Measurements from ENCODE around the gene ZNF526.

ZNF526 gene

DNA sequence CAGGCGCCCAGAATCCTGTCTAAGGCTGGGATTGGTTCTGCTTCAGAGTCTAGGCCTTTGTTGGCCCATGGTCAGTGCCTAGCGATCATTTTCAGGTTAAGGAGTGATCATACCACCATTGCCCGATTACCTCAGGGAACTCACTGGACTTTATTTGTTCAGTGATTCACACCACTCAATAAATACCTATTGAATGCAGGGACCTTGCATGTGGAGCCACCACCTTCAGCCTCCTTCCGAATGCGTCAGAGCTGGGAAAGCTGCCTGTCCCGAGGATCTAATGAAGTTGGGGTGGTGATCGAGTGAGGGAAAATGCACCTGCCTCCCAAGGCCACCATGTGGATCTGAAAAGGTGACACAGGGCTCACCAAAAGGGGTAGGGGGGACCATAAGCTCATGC, 47.9 kb upstream of the ZNF526 start:
- TF ChIP-seq ZNF70 (CRISPR knock-in tag; IDR thresholded peaks at IDR 0.05) (no peak), ZNF8 (CRISPR knock-in tag; IDR thresholded peaks at IDR 0.05) (no peak), ZNF565 (CRISPR knock-in tag; conservative IDR thresholded peaks at IDR 0.05; ENCODE audit: low read depth) (no peak)
- TF ChIP-seq, protein P1, sequence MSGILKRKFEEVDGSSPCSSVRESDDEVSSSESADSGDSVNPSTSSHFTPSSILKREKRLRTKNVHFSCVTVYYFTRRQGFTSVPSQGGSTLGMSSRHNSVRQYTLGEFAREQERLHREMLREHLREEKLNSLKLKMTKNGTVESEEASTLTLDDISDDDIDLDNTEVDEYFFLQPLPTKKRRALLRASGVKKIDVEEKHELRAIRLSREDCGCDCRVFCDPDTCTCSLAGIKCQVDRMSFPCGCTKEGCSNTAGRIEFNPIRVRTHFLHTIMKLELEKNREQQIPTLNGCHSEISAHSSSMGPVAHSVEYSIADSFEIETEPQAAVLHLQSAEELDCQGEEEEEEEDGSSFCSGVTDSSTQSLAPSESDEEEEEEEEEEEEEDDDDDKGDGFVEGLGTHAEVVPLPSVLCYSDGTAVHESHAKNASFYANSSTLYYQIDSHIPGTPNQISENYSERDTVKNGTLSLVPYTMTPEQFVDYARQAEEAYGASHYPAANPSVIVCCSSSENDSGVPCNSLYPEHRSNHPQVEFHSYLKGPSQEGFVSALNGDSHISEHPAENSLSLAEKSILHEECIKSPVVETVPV (CRISPR knock-in tag; IDR thresholded peaks at IDR 0.05): no peak
- ATAC-seq: no peak

DNA sequence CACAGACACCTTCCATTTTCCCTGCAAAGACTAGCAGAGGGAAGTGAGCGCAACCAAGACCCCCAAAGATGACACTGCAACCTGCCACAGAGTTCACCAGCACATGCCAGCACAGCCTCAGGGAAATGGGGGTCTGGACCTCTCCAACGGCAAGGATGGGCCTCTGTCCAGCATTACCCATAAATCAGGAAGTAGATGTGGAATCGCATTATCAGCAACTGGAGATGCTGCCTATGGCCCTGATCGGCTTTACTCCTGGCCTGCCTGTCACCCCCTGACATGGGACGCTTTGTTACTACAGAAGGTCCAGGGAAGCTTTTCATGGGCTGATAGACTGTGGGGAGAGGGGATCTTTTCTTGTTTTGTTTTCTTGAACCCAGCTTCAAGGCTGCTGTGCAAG, 46.4 kb upstream of the ZNF526 start:
- TF ChIP-seq SNAI2 (CRISPR knock-in tag; IDR thresholded peaks at IDR 0.05): no peak
- no peak for TF ChIP-seq BACH2 (CRISPR knock-in tag; IDR thresholded peaks at IDR 0.05; ENCODE audit: borderline replicate concordance)
- TF ChIP-seq, protein P1 (CRISPR knock-in tag; IDR thresholded peaks at IDR 0.05): no peak
- TF ChIP-seq PATZ1 (CRISPR knock-in tag; IDR thresholded peaks at IDR 0.05; ENCODE audit: borderline replicate concordance): no peak
- no peak for TF ChIP-seq ISL1 (CRISPR knock-in tag; IDR thresholded peaks at IDR 0.05)
- TF ChIP-seq OSR1 (CRISPR knock-in tag; IDR thresholded peaks at IDR 0.05): no peak
- TF ChIP-seq ESRRG (CRISPR knock-in tag; IDR thresholded peaks at IDR 0.05): no peak
- no peak for ATAC-seq

- ATAC-seq: no peak
- no peak for TF ChIP-seq ZFP3 (CRISPR knock-in tag; IDR thresholded peaks at IDR 0.05)
- no peak for TF ChIP-seq BACH2 (CRISPR knock-in tag; IDR thresholded peaks at IDR 0.05; ENCODE audit: borderline replicate concordance)
- TF ChIP-seq SNAI2 (CRISPR knock-in tag; IDR thresholded peaks at IDR 0.05): no peak
- TF ChIP-seq TCF4 (CRISPR knock-in tag; IDR thresholded peaks at IDR 0.05; ENCODE audit: borderline replicate concordance): no peak
- TF ChIP-seq POU6F1 (CRISPR knock-in tag; IDR thresholded peaks at IDR 0.05; ENCODE audit: borderline replicate concordance, low read depth): no peak
- no peak for TF ChIP-seq ZC3H10 (CRISPR knock-in tag; IDR thresholded peaks at IDR 0.05)
- TF ChIP-seq PATZ1 (CRISPR knock-in tag; IDR thresholded peaks at IDR 0.05; ENCODE audit: borderline replicate concordance): no peak
- TF ChIP-seq CSDC2 (CRISPR knock-in tag; IDR thresholded peaks at IDR 0.05): no peak
- no peak for TF ChIP-seq OSR1 (CRISPR knock-in tag; IDR thresholded peaks at IDR 0.05)
- TF ChIP-seq, protein P2, sequence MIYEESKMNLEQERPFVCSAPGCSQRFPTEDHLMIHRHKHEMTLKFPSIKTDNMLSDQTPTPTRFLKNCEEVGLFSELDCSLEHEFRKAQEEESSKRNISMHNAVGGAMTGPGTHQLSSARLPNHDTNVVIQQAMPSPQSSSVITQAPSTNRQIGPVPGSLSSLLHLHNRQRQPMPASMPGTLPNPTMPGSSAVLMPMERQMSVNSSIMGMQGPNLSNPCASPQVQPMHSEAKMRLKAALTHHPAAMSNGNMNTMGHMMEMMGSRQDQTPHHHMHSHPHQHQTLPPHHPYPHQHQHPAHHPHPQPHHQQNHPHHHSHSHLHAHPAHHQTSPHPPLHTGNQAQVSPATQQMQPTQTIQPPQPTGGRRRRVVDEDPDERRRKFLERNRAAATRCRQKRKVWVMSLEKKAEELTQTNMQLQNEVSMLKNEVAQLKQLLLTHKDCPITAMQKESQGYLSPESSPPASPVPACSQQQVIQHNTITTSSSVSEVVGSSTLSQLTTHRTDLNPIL (CRISPR knock-in tag; IDR thresholded peaks at IDR 0.05; ENCODE audit: low read depth): no peak
- TF ChIP-seq, protein P1 (CRISPR knock-in tag; IDR thresholded peaks at IDR 0.05): no peak
Measured at GRCh38 chr19:42174188-42174587, 45.9 kb upstream of the ZNF526 start.

All from SK-N-SH treated with all-trans-retinoic acid at 6 μM for 48 hours (cell line).